ENCODE measurements around the gene DOHH.

DNA sequence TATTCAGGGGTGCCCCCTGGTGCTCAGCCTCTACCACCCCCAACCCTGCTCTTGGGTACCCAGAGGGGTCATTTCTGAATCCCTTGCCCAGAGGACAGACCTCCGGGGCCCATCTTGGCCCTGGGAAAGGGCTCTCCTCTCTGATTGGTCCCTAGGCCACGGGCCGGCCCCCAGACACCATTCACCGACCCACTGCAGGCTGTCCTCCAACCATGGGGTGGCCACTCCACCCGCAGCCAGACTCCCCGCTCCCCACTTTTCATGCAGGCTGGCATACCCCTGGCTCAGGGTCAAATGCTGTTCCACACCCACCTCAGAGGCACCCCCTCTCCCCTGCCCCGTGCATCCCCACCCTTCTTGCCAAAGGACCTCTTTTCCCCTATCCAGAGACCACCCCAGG, 34.9 kb downstream of the DOHH start:
- TF ChIP-seq, protein P1, sequence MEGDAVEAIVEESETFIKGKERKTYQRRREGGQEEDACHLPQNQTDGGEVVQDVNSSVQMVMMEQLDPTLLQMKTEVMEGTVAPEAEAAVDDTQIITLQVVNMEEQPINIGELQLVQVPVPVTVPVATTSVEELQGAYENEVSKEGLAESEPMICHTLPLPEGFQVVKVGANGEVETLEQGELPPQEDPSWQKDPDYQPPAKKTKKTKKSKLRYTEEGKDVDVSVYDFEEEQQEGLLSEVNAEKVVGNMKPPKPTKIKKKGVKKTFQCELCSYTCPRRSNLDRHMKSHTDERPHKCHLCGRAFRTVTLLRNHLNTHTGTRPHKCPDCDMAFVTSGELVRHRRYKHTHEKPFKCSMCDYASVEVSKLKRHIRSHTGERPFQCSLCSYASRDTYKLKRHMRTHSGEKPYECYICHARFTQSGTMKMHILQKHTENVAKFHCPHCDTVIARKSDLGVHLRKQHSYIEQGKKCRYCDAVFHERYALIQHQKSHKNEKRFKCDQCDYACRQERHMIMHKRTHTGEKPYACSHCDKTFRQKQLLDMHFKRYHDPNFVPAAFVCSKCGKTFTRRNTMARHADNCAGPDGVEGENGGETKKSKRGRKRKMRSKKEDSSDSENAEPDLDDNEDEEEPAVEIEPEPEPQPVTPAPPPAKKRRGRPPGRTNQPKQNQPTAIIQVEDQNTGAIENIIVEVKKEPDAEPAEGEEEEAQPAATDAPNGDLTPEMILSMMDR (IDR thresholded peaks at IDR 0.05; ENCODE audit: low read depth, low read length): no peak
- TF ChIP-seq MYC (IDR thresholded peaks at IDR 0.05; ENCODE audit: low read depth, low read length) (no peak), POLR2A (IDR thresholded peaks at IDR 0.05; ENCODE audit: extremely low read depth, insufficient read length) (no peak), MAX (IDR thresholded peaks at IDR 0.05; ENCODE audit: low read depth, low read length) (no peak)
